Measurements from ENCODE around the gene EPB41L2. TPM values are rescaled to one million over a fixed set of nuclear protein-coding genes. Genes with fewer than 3 reads are reported as not detected.

EPB41L2 gene
- total RNA-seq, 1 donor from 2014 or later: 314 TPM

DNA sequence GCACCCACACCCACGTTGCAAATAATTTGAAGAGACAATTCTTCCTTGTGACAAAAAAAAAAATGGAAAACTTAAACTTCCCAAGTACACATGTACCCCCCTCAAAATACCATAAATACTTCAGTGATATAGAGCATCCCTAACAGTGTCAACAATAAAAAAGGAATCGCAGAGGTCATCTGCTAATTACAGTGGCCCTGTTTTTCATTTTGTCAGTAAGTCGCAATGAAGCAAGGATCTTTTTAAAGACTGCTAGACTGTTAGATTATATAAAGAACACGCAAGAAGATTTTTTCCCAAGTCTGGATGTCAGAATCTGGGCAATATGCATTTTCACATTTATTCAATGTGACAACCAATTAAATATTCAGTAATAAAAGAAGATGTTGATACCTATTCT, 93.9 kb downstream of the EPB41L2 start:
- H3K9me3 Mint-ChIP-seq (ENCODE audit: unreplicated experiment): no peaks in the 10 kb centered on the region
- peaks cover 63% of the 10 kb centered on the region for H3K4me1 Mint-ChIP-seq (ENCODE audit: unreplicated experiment)
- DNase-seq (ENCODE audit: low spot score): no peak
- no peak overlapping the region for H3K4me3 Mint-ChIP-seq (ENCODE audit: unreplicated experiment)
- TF ChIP-seq, protein P1, sequence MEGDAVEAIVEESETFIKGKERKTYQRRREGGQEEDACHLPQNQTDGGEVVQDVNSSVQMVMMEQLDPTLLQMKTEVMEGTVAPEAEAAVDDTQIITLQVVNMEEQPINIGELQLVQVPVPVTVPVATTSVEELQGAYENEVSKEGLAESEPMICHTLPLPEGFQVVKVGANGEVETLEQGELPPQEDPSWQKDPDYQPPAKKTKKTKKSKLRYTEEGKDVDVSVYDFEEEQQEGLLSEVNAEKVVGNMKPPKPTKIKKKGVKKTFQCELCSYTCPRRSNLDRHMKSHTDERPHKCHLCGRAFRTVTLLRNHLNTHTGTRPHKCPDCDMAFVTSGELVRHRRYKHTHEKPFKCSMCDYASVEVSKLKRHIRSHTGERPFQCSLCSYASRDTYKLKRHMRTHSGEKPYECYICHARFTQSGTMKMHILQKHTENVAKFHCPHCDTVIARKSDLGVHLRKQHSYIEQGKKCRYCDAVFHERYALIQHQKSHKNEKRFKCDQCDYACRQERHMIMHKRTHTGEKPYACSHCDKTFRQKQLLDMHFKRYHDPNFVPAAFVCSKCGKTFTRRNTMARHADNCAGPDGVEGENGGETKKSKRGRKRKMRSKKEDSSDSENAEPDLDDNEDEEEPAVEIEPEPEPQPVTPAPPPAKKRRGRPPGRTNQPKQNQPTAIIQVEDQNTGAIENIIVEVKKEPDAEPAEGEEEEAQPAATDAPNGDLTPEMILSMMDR (IDR thresholded peaks at IDR 0.05; ENCODE audit: unreplicated experiment): no peak
- no peaks in the 10 kb centered on the region for H3K36me3 Mint-ChIP-seq (ENCODE audit: low read depth, unreplicated experiment)
- H3K27ac Mint-ChIP-seq (ENCODE audit: unreplicated experiment): no peak overlapping the region
- H3K27me3 Mint-ChIP-seq (ENCODE audit: unreplicated experiment): peaks cover 2% of the 10 kb centered on the region

DNA sequence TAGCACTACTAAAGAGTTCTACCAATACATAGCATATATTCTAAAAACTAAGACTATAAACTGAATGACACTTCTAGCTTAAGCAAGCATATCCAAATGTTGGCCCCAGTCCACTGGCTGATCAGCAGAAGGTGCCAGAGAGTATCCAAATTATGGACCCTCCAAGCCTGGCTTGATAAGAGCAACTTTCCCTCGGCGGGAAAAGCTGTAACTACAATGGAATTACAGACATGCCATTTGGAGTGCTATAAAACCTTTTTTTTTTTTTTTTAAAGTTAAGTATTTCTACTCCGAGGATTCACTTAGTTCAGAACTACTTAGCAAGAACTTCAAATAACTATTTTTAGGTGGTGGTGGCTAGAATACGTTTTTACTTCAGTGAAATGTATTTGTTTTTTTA, 94.6 kb downstream of the EPB41L2 start:
- TF ChIP-seq, protein P1 (IDR thresholded peaks at IDR 0.05; ENCODE audit: unreplicated experiment): no peak

DNA sequence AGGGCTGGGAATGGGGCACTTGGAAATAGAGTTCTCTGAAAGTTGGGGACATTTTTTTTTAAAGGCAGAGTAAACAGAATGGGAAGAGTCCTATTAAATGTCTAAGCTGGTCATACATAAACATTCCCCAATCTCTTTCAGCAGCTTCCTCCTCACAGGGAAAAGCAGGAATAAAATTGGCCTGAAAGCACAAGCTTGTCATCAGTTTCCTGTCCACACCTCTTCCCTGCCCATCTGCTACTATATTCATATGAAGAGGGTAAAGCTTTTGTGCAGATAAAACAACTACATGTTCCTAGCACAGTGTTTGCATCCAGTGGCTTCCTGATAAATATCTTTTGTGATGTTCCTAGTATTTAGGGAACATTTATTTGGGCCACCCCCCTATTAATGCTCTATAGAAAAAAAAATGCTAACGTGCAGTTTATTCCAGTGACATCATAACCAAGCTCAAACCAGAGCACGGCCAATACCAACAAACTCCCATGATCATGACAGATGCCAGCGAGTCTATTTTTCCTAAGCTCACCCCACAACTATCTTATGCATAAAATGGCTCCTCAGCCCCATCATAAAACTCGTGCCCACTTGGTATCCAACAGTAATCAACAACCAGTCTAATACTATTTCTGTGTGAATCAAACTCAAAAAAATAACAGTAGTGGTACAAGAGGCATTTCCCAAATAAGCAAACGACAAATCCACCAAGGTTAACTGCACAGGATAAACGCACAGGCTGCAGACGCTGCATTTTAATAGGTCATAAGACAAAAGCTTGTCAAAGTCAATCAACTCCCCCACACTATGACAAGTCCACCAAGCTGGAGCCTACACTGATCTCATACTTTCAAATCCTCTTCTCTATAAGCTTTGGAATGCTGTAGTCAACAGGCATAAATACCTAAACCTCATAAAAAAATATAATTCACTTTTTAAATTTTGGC, 95.3 kb downstream of the EPB41L2 start:
- TF ChIP-seq, protein P1 (IDR thresholded peaks at IDR 0.05; ENCODE audit: unreplicated experiment): no peak
- H3K9me3 Mint-ChIP-seq (ENCODE audit: unreplicated experiment): no peaks in the 10 kb centered on the region
- H3K27ac Mint-ChIP-seq (ENCODE audit: unreplicated experiment): peak overlapping the region; percentile 92
- no peak for DNase-seq (ENCODE audit: low spot score)
- peaks cover 4% of the 10 kb centered on the region for H3K27me3 Mint-ChIP-seq (ENCODE audit: unreplicated experiment)
- H3K36me3 Mint-ChIP-seq (ENCODE audit: low read depth, unreplicated experiment): peaks cover 4% of the 10 kb centered on the region
- peaks cover 62% of the 10 kb centered on the region for H3K4me1 Mint-ChIP-seq (ENCODE audit: unreplicated experiment)
- no peak overlapping the region for H3K4me3 Mint-ChIP-seq (ENCODE audit: unreplicated experiment)

More for the DNA sequence above, 94.6 kb downstream of the EPB41L2 start:
- Mint-ChIP-seq H3K9me3 (ENCODE audit: unreplicated experiment) (no peaks in the 10 kb centered on the region), H3K27ac (ENCODE audit: unreplicated experiment) (no peak overlapping the region), H3K4me3 (ENCODE audit: unreplicated experiment) (no peak overlapping the region), H3K27me3 (ENCODE audit: unreplicated experiment) (peaks cover 2% of the 10 kb centered on the region), H3K36me3 (ENCODE audit: low read depth, unreplicated experiment) (no peaks in the 10 kb centered on the region), H3K4me1 (ENCODE audit: unreplicated experiment) (peaks cover 61% of the 10 kb centered on the region)
- no peak for DNase-seq (ENCODE audit: low spot score)

DNA sequence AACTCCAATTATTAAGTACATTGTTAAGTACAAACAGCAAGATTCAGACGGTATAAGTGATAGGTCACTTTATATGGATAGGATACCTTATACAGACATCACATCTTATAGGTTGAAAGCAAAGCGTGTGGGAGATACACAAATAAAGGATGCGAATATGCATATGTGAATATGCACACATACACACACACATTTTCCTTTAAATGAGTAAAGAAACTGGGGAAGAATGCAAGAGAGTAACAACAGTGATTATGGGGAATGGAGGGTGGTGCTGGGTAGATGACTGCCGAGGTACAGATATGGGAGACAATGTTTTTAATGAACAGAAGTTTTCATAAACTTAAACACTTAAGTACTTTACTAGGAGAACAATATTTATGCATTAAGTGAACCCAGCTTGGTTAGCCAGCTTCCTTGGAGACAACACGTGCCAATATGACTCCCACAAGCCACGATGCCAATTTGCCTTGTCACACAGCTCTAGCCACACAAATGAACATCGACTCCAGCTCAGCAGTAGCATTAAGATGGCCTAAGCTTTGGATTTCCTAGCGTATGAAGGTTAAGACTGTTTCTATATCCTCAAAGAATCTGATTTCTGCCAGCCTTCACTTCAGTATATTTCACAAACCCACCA, 96.6 kb downstream of the EPB41L2 start:
- Mint-ChIP-seq H3K27me3 (ENCODE audit: unreplicated experiment) (peaks cover 4% of the 10 kb centered on the region), H3K36me3 (ENCODE audit: low read depth, unreplicated experiment) (peaks cover 6% of the 10 kb centered on the region), H3K27ac (ENCODE audit: unreplicated experiment) (peak overlapping the region; percentile 49), H3K9me3 (ENCODE audit: unreplicated experiment) (no peaks in the 10 kb centered on the region), H3K4me1 (ENCODE audit: unreplicated experiment) (peaks cover 72% of the 10 kb centered on the region), H3K4me3 (ENCODE audit: unreplicated experiment) (no peak overlapping the region)
- no peak for DNase-seq (ENCODE audit: low spot score)
- TF ChIP-seq, protein P1 (IDR thresholded peaks at IDR 0.05; ENCODE audit: unreplicated experiment): no peak

DNA sequence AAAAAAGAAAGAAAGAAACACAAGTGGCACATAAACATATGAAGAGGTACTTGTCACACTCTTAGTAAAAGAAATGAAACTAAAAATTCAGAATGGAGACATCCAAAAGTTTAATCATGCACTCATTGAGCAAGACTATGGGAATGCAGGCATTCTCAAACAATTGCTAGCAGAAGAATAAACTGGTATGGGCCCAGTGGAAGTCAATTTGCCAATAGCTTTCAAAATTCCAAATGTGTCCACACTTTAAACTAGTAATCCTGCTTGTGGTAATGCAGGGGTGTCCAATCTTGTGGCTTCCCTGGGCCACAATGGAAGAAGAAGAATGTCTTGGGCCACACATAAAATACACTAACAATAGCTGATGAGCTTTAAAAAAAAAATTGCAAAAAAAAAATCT, 97.4 kb downstream of the EPB41L2 start:
- H3K4me3 Mint-ChIP-seq (ENCODE audit: unreplicated experiment): no peak overlapping the region
- peaks cover 6% of the 10 kb centered on the region for H3K36me3 Mint-ChIP-seq (ENCODE audit: low read depth, unreplicated experiment)
- H3K9me3 Mint-ChIP-seq (ENCODE audit: unreplicated experiment): no peaks in the 10 kb centered on the region
- TF ChIP-seq, protein P1 (IDR thresholded peaks at IDR 0.05; ENCODE audit: unreplicated experiment): no peak
- H3K27ac Mint-ChIP-seq (ENCODE audit: unreplicated experiment): no peak overlapping the region
- H3K4me1 Mint-ChIP-seq (ENCODE audit: unreplicated experiment): peaks cover 73% of the 10 kb centered on the region
- H3K27me3 Mint-ChIP-seq (ENCODE audit: unreplicated experiment): peaks cover 2% of the 10 kb centered on the region
- DNase-seq (ENCODE audit: low spot score): no peak

Measured in endothelial cell (in vitro differentiated cells).